Stimulated activated CD8-positive, alpha-beta memory T cell treated with anti-CD3 and anti-CD28 coated beads, Interleukin-15, amount 100 ng/mL, for 24 hours (primary cell): Measurements from ENCODE around the gene APCDD1.

ENCODE experiments used
- DNase-seq: peaks from one replicate; pipeline ENCODE4 v3.0.0-alpha.2; 2020; ENCODE audit warnings: low read depth

Gene APCDD1

DNA sequence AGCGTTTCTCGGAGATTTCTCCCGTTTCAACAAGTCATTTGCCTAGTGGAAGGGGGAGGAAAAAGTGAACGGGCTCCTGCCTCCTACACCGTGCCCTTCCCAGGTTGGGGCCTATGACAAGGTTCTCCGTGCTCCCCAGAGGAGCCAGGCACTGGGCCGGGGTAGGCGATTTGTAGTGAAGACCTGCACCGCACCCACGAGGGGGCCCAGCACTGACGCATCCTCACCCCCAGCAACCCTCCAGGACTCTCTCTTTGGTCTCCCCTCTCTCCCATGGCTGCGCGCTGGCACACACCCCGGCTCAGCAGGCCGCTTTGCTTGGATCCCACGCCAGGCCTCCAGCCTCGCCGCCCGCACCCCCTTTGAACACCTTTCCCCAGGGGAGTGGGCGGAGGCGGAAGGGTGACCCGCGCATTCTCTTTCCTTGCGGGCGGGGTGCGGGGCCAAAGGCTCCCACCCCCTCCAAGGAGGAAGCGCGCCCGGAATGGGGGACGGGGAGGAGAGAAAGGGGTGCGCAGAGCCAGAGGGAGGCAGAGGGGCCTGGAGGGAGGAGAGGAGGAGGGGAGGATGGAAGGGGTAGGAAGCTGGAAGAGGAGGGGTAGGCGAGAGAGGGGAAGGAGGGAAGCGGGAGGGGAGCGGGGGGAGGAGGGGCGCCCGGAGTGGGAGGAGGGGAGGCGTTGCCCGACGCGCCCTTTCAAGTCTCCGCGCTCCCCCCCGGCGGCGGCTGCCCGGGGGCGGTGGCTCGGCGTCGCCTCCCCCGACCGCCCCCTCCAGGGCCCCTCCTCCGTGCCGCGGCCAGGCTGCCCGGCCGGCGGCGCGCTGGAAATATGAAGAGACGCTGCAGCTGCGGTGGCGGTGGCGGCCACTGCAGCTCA, at the start of gene APCDD1:
TSS of gene APCDD1 (plus strand) at position 830 of the 875 bp plus-strand sequence. CDS start 347 bp downstream, outside the sequence.
- no peak for DNase-seq

DNA sequence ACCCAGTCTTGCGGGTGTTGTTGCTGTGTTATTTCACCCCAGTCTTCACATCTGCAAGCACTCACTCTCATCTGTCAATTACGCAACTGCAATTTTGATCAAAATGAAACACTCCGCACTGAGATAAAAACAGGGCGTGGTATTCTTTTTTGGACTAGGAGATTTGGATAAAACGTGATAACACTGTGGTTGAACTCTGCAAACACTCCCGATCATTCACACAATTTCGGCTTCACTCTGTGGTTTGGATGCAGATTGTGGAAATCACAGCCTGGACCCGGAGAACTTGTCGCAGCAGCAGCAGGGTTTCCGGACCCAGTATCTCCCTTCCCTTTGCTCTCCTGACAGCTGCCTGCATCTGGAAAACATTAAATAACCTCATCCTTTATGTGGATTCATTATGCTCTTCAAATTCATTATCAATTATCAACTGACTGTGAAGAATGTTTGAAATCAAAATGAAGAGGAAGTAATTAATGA, 49.4 kb upstream of the APCDD1 start:
- DNase-seq, result no peak

DNA sequence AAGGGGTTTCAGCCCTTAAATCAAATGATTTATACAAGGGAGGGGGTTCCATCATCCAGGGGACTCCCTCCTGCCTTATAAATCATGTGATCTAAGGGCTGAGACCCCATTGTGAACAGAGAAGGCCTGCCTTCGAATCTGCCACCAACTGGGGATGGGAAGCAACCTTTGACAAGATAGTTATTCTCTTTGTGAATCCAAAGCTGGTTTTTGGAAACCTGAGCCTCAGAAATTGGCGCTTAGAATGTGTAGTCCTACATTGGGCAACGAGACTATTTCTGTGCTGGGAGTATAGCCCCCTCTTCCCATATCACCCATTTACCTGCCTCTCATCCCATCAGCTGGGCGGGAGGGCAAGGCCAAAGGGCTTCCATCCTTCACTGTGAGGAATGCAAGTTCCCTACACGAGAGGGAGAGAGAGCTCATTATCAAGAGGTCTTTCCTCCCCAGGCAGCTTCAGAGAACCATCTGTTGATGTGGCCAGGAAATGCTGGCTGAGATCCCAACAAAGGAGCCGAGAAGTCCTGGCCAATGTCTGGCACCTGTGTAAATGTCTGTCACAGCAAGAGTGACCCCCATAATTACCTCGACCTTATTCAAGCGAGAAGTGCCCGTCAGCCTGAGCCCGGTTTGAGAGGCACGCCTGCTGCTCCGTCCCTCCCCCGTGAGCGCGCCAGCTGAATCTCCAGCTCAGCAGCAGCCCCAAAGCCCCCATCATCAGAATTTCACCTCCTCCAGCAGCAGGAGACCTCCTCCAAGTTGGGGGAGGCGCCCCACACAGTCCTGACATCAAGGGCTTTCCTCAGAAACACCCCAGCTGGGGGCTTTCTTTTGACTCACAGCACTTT, 48.4 kb upstream of the APCDD1 start:
- DNase-seq, result no peak

DNA sequence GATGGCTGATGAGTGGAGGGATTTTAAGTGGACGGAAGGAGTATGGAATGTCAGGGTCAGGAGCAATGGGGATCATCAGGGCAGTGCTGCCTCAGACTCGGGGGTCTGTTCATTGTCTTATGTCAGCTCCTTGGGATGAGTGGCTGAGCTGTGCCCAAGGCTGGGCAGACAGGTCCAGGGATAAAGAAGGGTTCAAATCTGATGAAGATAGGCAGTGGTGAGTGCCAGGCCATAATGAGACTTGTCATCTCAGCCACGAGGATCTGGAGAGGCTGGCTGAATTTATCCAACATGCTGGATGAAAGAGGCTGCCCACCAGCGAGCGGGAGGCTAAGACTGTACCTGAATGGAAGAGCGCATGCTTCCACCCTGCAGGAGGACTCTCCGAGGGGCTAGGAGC, 46.3 kb upstream of the APCDD1 start:
- no peak for DNase-seq

DNA sequence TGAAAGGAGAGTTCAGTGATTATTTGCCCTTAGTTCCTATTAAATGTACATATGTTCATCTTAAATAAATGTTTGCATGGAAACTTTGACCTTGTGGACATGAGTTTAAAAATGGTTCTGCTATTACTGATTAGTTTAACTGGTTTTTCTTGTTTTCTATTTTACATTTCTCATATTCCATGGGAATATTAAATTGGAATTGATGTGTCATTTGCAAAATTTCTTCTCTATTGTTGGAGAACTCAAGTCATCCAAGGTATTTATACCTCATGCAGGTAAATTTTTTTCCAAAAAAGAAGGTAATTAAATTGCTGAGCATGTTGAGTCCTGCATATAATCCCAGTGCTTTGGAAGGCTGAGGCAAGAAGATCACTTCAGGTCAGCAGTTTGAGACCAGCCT, 45.4 kb upstream of the APCDD1 start:
- no peak for DNase-seq

DNA sequence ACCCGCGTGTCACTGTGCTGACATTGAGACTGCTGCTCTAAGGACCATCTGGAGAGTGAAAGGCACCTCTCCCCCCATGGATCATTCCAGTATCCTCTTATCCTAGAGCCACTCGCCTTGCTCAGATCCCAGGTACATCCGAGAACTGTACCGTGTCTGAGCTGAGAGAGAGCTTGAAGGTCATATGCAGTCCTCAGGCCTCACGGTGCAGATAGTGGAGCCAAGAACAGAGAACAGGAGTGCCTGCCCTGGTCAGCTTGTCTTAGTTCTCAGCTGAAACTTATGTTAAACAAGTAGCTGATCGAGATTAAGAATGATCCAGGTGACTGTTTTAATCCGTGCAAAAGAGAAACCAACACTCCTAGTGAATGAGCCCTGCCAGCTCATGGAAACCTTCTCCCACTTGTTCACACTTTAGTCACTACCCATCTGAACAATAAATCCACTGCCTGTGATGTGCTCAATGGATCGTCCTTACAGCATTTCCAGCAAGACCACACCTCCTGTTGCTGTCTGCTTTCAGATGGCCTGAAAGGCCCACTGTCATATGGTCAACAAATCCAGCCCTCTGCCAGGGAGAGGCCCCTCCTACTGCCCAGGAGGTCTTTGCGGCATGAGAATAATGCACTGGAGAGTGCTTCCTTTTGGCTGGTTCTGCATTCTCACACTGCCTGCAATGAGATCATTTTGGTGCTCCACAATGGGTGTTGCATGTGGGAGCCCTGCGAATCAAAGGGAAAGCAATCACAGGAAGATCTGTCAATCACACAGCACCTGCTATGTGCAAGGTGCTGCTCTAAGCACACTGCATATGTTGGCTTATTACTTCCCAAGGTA, 43.7 kb upstream of the APCDD1 start:
- no peak for DNase-seq

DNA sequence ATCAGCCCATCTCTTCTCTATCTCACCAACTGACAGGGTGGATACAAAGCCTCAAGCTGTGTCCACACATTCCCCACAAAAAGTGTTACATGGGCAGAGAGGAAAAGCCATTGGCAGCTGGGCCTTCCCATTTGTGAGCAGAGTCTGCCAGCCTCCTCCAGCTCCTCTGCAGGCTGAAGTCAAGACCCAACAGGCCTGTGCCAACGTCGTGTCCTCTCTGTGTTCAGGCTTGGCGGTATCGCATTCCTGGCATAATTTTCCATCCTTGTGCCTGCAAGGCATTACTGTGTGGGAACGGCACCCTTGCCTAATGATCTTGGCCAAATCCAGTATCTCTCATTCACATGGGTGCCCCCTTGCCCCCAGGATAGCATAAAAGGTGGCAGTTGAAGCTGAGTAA, 41.5 kb upstream of the APCDD1 start:
- no peak for DNase-seq

DNA sequence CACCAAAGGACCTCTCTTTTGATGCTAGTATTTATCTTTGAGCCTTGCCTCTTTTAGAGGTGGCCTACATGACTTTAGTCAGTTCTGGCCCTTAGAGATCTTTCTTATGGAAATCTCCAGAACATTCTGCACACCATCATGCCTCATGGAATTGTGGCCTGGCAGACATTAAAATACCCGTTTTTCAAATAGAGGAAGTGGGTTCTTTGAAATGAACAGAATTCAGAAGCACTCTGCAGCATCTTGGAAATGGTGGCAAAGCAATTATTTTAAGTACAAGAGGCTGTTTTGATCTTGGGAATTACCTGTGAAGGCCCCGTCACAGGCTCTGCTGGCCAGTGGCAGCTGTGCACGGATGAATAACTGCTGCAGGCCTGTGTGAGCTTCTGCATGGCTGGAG, 40.7 kb upstream of the APCDD1 start:
- no peak for DNase-seq

DNA sequence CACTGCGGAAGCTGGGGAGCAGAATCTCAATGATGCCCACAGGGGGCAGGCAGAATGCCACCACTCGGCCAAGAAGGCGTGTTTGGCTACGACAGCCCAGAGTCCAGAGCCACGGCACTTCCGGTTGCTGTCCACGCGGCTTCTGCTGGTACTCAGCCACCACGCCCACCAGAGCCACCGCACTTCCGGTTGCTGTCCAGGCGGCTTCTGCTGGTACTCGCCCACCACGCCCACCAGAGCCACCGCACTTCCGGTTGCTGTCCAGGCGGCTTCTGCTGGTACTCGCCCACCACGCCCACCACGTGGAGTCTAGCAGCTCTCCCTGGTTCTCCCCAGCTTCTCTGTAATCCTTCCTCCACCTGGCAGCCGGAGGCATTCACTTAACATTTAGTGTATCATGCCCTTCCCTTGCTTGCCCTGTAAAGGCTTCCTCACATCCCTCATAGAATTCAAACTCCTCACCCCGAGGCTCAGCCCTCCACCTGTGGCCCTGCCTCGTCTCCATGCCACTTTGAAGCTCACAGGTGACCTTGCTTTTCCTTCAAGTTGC, 40.1 kb upstream of the APCDD1 start:
- no peak for DNase-seq

DNA sequence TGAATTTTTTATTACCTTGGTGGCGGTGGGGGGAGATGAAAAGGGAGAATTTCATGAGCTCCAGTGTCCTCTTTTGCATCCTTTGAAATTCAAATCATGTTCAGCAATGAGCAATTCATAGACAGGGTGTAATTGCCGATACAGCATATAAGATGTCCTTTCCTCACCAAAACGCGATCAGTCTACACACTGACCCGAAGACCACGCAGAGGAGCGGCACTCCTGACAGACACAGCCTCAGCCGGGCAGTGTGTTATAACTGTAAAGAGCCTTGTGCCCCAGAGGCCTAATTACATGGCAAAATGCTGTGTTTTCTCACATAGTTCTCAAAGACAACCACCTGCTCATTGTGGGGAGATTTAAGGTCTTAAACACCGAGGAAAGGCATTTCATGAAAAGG, 38.4 kb upstream of the APCDD1 start:
- no peak for DNase-seq

DNA sequence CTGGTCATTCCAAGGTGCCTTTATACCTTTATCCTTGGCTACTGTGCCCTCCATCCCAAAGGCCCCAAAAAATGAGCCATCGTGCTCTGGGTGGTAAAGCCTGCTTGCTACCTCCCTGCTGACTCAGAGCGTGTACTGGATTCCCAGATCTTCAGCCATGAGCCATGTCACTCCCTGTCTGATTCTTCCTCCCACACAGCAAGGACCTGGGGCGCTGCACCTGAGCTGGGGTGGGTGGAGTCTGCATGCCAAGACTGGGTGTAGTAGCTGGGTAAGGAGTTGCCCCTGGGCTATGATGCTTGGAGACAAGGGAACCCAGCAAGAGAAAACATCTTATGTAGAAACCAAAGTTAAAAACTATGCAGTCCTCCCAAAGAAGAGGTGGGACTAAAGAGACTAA, 37.2 kb upstream of the APCDD1 start:
- no peak for DNase-seq

DNA sequence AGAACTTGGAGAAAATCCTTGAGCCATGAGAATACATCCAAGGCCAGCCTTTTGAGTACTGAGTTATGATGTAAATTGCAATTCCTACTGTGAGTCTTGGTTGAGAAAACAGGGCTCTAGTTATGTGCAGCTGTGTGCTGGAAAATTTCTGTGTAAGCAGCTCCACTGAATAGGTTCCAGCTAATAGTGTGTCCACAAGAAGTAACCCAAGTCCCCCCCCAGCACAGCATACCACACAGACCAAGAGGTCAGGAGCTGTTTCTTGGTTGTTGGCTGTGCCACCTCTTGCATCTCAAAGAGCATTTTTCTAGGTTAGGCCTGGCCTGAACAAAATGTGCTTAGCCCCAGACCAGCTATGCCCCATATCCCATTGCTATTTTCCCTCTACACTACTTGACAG, 36.8 kb upstream of the APCDD1 start:
- no peak for DNase-seq

DNA sequence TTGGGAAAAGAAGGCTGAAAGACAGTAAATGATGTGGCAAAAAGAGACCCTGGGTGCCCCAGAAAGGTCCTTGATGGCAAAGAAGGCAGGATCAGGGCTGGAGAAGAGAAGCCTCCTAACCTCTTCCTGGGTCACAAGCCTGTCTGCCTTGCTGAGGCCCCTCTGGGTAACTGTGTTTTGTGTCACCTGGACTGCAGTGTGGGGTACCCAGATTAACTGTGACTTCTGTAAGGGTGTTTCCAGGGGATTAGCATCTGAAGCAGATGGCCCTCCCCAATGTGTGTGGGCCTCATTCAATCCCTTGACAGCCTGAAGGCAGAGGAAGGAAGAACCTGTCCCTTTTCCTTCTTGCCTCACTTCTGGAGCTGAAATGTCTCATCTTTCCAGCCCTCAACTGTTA, 35.6 kb upstream of the APCDD1 start:
- DNase-seq, result no peak

DNA sequence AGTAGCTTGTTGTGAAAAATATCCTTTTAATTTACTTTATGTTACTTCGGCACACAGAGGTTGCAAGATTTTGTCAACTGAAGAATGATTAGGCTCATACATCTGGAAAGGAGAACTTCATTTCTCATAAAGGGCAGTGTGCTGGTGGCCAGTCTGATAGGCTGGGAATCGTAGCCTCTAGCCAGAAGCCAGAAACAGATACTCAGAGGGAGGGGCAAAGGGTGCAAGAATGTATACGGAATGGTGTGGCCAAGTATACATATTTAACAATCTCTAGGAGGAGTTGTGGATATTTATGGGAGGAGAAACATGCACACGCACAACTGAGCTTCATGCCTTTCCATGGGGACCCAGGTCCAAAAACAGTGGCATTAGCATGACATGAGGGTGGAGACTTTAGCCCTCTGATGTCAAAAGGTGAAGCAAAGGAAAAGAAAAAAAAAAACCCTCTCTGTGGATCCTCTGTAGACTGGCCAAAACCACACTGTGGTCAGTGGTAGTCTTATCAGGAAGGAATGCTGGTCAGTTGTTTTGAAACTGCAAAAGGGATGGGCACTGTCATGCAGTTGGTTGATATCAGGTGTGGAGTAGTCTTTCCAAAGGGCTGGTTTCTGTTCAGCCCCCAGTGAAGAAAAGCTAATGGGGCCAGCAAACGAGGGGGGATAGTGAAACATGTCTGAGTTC, 34.9 kb upstream of the APCDD1 start:
- no peak for DNase-seq

DNA sequence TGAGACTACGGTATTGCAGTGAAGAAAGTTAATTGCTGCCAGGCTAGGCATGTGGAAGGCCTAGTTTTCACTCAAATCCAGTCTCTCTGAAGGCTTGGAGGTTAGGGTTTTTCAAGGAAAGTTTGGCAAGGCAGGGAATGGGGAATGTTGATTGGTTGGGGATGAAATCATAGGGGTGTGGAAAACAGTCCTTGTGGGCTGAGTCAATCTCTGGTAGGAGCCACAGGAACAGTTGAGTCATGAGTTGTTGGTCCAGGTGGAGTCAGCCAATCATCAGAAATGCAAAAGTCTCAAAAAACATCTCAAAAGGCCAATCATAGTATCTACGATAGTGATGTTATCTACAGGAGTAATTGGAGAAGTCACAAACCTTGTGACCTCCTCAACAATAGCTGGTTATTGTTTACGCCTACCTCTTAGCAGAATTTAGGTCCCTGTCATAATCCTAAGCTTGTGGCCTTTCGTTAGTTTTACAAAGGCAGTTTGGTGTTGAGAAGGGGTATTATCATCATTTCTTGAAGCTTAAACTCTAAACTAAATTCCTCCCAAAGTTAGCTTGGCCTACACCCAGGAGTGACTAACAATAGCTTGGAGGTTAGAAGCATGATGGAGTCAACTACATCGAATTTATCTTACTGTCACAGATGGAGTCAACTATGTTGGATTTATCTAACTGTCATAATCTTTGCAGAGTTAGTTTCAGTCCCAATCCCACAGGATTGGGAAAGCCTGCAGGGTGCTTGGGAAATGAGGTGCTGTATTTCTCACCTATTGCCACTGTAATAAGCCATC, 33.7 kb upstream of the APCDD1 start:
- DNase-seq, result no peak

DNA sequence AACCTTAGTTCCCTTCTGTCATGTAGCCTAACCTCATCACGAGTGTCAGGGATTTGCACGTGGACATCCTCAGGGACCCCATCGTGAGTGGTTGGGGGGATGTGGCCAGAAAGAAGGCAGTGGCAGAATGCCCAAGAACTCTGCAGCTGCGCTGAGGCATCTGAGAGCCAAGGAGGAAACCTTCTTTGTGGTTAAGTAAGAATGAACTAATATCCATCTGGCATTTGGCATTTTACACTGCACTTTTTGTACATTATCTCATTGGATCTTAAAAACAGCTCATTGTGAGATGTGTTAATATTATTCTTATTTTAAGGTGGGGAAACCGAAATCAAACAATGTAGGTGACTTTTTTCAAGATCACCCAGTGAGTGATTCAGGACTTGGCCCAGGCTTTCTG, 32.6 kb upstream of the APCDD1 start:
- DNase-seq, result no peak

DNA sequence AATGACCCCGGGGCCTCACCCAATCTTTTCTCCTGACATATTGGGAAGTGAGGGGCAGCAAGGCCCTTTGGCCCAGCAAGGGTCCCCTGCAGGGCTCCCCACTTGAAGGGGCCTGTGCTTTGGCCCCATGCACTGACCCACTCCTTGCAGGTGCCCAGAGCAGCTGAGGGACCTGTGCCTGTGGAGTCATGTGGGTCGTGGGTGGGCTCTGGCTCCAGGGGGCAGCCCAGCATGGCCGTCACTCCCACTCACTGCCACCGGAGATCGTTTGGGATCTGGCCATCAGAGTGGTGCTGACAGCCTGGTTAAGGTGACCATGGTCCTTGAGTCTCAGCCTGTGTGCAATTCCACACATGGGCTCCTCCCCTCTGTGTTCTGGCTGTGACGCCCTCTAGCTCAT, 31.7 kb upstream of the APCDD1 start:
- no peak for DNase-seq

DNA sequence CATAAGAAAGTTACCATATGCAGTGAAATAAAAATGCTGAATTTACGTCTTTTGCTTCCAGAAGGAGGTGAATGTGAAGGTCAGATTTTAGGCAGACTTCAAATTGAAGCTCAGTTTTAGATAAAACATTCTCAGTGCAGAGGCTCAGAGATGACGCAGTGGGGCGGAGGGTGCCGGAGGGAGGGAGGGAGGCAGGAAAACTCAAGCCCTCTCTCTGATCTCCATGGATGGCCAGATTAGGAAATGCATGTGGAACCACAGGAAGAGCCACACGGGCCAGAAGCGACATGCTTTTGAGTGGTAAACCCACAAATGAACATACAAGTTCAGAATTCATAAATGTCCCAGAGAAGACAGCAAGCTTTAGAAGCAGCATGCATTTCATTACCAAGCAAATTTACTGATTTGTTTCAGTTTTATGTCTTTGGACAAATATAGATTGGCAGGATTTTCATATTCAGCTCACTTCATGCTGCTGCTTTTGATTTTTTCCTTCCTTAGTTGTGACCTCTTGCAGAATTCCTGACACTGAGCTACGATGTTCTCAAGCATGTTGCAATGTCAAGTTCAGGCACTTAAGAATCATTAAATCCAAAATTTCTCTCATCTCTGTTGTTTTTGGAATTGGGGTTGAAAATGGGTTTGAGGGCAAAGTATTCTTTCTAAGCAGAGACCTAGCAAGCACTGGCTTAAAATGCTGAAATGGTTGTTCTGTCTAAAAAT, 29.7 kb upstream of the APCDD1 start:
- DNase-seq, result no peak

DNA sequence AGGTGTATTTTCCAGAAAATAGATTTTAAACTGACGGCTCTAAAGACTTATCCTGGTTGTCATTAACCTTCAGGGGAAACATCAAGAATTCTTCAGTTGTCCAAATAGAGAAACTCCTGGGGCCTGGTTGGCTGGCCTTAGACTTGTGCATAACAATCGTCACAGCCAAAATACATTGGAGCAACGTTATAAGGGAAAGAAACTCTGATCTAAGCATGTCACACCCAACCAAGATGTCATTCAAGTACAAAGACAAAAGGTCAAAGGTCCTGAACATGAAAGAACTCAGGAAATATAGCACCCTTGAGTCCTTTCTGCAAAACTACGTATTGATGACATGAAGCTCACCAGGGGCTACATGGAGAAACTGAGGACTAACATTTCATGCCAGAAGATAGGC, 23.8 kb upstream of the APCDD1 start:
- no peak for DNase-seq

DNA sequence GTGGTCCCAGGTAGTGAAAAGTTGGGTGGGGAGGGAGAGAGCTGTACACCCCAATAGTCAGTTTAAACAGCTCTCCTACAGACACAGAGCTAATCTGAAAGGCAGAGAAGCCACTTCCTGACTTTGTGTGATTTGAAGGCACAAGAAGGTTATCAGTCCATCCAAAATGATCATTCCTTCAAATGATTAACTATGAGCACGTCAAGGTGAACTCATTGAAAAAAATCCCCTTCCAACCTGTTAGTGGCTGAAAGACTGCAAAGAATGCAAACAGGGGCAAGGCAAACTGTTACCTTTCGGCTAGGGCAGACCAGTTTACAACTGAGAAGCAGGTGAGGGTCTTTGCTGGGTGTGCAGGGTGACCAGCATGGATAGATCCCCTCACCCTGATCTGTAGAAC, 22.8 kb upstream of the APCDD1 start:
- DNase-seq, result no peak
